ENCODE results near the gene GRIFIN.
A peak's percentile ranks its signal among the peaks of the same experiment; 100 is the strongest.

GRIFIN gene

DNA sequence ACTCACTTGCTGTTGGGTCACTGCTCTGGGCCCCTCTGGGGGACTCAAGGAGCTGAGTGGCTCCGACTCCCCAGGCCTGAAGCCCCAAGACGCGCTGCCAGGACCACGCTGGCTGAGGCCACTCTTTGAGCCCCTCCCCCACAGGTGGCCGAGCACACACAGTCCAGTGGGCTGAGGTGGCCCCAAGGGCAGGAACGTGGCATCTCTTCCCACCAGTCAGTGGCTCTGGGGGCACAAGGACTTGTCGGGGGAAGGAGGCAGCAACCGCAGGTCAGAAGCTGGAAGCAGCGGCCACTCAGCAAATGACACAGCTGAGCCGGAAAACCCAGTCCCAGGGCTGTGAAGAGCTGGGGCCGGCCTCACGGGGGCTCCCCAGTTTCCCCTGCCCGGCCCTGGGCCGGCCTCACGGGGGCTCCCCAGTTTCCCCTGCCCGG lies 24.1 kb downstream of the GRIFIN start:
- DNase-seq (ENCODE audit: low read depth in 1 of 2, low spot score in 1 of 2) = no peak
- in situ Hi-C loops (cut with HindIII; ENCODE audit: low pct_unique_long_range_greater_than_20kb, low sequenced_read_pairs) = no loop called here
- no peak for TF ChIP-seq JUND (IDR thresholded peaks at IDR 0.05; ENCODE audit: low read depth)

DNA sequence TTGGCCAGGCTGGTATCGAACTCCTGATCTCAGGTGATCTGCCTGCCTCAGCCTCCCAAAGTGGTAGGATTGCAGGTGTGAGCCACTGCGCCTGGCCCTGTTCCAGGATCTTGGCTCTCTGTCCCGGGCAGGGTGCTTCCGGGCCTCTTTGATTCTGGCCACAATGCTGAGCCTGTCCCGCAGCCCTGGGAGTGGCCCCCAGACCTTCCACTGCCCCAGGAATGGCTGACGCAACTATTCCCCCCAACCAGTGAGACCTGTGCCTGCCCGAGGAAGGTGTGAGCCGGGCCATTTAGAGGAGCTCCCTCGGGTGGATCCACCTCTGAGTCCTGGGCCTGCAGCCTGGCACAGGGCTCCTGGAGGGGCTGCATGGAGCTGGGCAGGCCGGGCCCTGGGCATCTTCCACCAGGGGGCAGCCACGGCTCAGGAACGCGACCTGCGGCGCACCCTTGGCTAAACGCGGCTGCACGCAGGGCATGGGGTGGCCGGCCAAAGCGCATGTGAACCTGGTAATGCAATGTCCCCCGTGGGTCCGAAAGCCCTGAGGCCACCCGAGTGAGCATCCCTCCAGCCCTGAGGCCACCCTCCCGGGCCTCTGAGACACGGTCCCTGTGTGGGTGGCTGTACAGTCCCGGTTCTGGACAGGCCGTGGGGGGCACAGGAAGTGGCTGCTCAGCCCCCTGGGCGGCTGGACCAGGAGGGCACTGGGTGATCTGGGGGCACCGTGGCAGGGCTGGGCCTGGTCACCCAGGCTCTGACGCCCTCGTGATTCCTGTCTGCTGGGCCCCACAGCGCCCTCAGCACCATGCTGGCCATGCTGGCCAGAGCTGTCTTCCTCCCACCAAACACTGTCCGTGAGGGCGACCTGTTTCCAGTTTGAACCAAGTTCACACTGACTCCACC lies 24.8 kb downstream of the GRIFIN start:
- peak; percentile 84 to 90 for DNase-seq (ENCODE audit: low read depth in 1 of 2, low spot score in 1 of 2)
- no peak for TF ChIP-seq JUND (IDR thresholded peaks at IDR 0.05; ENCODE audit: low read depth)
- in situ Hi-C loops (cut with HindIII; ENCODE audit: low pct_unique_long_range_greater_than_20kb, low sequenced_read_pairs) = no loop called here

DNA sequence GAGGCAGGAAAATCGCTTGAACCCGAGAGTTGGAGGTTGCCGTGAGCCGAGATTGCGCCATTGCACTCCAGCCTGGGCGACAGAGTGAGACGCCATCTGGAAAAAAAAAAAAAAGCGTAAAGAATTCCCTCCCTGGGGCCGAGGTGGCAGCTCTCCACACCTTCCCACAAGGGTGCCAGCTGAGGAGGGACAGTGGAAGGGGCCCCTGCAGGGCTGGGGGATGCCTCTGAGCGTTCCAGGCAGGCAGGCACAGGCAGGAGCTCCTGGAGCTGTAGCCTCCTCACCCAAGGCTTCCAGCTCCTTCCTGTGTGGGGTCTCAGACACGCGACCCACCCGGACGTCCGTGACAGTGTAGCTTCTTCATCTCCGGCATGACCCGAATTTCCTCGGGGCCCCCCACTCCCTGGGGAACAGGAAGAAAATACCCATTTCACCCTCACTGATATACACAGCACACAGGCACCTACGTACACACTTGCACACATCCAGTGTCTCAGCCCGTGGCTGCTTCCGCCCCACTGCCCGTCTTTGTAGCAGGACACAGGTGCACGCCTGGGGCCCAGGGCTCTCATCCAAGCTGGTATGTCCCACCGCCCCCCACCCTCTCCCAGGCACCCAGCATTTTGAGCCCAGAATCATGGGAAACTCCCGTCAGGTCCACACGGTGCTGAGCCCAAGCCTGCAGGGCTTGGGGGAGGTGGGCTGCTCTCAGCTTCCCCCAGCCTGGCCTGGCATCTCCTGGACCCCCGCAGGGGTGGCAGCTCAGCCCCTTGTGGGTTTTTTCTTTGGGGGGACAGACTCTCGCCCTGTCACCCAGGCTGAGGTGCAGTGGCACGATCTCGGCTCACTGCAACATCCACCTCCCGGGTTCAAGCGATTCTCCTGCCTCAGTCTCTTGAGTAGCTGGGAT lies 25.7 kb downstream of the GRIFIN start:
- TF ChIP-seq JUND (IDR thresholded peaks at IDR 0.05; ENCODE audit: low read depth) = no peak
- no peak for DNase-seq (ENCODE audit: low read depth in 1 of 2, low spot score in 1 of 2)
- in situ Hi-C loops (cut with HindIII; ENCODE audit: low pct_unique_long_range_greater_than_20kb, low sequenced_read_pairs) = no loop called here

DNA sequence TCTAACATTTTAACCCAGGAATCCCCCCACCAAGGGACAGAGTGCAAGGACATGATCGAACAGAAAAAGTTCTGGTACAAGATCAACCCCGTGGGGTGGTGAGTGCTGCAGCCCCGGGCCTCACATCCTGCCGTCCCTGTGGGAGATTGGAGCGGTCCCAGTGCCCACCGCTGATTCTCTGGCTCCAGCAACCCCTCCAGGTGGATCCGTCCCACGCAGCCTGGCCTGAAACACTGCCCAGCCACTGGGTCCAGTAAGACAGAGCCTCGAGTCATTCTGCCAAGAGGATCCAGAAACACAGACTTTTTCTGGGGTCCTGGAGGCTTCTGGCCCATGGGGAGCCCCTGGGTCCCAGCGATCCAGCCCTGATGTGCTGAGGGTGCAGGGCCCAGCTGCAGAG lies 29.5 kb downstream of the GRIFIN start:
- in situ Hi-C loops (cut with HindIII; ENCODE audit: low pct_unique_long_range_greater_than_20kb, low sequenced_read_pairs) = no loop called here
- DNase-seq (ENCODE audit: low read depth in 1 of 2, low spot score in 1 of 2) = no peak
- no peak for TF ChIP-seq JUND (IDR thresholded peaks at IDR 0.05; ENCODE audit: low read depth)

DNA sequence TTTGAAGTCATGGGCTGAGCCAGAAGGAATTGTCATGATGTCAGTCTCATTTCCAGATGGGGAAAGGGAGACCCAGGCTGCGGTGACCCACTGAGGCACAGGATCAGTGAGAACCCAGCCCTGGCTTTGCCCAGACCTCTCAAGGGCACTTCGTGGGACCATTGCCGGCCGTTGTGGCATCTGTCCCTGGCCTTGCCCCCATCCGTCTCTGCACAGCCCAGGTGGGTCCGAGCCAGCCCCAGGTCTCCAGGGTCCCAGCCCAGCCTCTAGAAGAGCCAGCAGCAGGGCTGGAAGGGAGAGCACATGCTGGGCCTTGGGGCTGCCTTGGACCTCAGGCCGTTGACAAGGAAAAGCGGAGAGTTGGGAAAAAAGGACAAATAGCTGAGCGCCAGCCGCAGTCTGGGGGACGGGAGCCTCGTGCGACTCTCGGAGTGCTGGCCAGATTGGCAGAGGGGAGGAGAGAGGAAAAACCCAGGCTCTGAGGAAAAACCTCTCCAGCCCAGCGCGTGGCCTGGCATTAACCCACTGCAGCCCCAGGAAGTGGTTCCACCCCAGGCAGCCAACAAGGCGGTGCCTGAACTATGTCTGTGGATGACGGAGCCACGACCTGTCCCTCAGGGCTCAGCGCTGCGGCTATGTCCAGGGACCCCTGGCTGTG lies 30.2 kb downstream of the GRIFIN start:
- no peak for DNase-seq (ENCODE audit: low read depth in 1 of 2, low spot score in 1 of 2)
- no peak for TF ChIP-seq JUND (IDR thresholded peaks at IDR 0.05; ENCODE audit: low read depth)

DNA sequence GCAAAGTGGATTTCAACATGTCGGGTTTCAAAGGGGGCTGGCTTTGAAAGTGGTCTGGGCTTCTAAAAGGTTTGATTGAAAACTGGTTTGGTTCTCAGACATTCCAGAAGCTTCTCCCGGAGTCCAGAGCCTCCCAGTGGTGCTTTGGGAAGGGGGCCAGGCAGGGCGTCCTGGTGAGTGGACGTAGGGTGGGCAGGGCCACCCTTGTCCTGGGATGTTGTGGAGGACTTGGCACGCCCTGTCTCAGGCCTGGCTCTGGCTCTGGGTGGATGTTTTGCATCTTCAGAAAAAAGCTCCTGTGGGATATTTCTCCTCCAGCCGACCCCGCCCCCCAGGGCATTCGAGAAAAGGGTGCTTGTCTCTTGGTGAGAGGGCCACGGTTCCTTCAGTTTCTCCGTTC lies 31.2 kb downstream of the GRIFIN start:
- in situ Hi-C loops (cut with HindIII; ENCODE audit: low pct_unique_long_range_greater_than_20kb, low sequenced_read_pairs) = no loop called here
- no peak for TF ChIP-seq JUND (IDR thresholded peaks at IDR 0.05; ENCODE audit: low read depth)
- no peak for DNase-seq (ENCODE audit: low read depth in 1 of 2, low spot score in 1 of 2)

More for the DNA sequence above, 30.2 kb downstream of the GRIFIN start:
- in situ Hi-C loops (cut with HindIII; ENCODE audit: low pct_unique_long_range_greater_than_20kb, low sequenced_read_pairs) = no loop called here

DNA sequence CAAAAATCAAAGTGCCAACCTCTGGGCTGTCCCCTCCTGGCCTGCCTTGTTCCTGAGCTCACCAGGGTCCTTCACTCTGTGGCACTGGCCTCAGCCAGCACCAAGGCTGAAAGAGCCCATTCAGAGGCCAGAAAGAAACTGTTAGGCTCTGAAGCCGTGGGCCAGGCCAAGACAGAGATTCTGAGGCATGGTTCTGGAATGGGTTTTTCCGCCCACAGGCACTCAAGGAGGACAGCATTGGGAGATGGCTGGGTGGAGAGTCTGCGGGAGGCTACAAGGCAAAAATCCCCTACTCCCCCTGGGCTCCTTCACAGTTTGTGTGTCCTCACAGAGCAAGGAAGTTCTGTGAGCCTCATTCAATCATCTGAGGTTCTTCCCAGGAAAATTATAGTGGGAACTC lies 31.7 kb downstream of the GRIFIN start:
- no peak for TF ChIP-seq JUND (IDR thresholded peaks at IDR 0.05; ENCODE audit: low read depth)
- no peak for DNase-seq (ENCODE audit: low read depth in 1 of 2, low spot score in 1 of 2)
- in situ Hi-C loops (cut with HindIII; ENCODE audit: low pct_unique_long_range_greater_than_20kb, low sequenced_read_pairs) = no loop called here

DNA sequence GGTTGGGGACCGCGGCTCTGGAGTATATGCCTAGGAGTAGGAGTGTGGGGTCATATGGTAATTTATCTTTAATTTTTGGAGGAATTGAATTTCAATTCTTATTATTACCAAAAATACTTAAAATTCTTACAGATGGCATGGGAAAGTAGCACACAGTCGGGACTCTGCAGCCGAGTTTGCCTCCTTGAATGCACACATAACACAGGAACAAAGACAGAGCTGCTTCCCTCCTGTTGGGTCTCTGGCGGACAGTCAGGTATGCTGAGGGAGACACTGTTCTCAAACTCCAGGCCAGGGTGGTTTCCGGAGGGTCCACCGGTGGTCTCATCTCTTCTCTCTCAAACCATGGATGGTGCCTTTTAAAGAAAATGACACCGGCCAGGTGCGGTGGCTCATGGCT lies 32.7 kb downstream of the GRIFIN start:
- DNase-seq (ENCODE audit: low read depth in 1 of 2, low spot score in 1 of 2) = no peak
- in situ Hi-C loops (cut with HindIII; ENCODE audit: low pct_unique_long_range_greater_than_20kb, low sequenced_read_pairs) = no loop called here
- TF ChIP-seq JUND (IDR thresholded peaks at IDR 0.05; ENCODE audit: low read depth) = no peak

DNA sequence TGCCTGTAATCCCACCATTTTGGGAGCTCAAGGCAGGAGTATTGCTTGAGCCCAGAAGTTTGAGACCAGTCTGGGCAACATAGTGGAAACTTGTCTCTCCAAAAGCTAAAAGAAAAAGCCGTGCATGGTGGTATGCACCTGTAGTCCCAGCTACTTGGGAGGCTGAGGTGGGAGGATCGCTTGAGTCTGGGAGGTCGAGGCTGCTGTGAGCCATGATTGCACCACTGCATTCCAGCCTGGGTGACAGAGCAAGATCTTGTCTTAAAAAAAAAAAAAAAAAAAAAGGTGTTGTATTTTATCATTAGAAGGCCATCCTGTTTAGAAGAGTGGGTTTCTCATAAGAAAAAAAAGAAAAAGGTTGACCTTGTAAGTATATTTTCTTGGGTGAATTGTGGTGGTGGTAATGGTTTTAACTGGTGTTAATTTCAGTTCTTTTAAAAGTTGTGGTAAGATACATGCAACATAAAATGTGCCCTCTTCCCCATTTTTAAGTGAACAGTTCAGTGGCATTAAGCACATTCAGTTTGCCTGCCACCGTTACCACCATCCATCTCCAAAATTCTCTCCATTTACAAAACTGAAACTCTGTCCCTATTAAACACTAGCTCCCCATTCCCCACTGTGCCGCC lies 34.7 kb downstream of the GRIFIN start:
- in situ Hi-C loops (cut with HindIII; ENCODE audit: low pct_unique_long_range_greater_than_20kb, low sequenced_read_pairs) = no loop called here
- no peak for TF ChIP-seq JUND (IDR thresholded peaks at IDR 0.05; ENCODE audit: low read depth)
- no peak for DNase-seq (ENCODE audit: low read depth in 1 of 2, low spot score in 1 of 2)

DNA sequence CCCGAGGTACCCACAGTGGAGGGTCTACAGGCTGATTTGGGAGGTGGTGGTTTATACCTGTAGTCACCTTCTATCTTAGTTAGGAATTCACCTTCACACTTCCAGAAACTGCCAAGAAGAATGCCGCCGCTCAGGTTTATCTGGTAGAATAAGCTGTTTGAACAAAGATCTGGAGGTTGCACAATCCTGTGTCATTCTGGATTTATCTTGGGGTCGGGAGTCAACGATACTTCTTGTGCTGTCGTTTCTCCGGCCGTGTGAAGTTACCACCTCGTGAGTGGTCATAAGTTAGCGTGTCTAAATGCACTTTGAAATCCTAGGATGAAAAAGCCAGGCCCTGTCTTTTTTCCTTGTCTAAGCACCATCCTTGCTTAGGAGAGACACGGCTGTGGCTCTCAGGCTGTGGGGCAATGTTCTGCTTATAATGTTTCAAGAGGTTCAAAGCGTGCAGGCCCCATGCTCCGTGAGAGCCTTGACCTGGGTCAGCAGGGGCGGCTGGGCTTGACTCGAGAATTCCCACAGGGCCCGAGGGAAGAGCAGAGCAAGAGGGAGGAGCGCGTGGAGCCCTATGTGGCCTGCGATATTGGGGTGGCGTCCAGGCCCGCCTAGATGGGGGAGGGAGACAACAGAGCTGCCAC lies 35.5 kb downstream of the GRIFIN start:
- no peak for TF ChIP-seq JUND (IDR thresholded peaks at IDR 0.05; ENCODE audit: low read depth)
- in situ Hi-C loops (cut with HindIII; ENCODE audit: low pct_unique_long_range_greater_than_20kb, low sequenced_read_pairs) = no loop called here
- peak; percentile 77 to 93 for DNase-seq (ENCODE audit: low read depth in 1 of 2, low spot score in 1 of 2)

DNA sequence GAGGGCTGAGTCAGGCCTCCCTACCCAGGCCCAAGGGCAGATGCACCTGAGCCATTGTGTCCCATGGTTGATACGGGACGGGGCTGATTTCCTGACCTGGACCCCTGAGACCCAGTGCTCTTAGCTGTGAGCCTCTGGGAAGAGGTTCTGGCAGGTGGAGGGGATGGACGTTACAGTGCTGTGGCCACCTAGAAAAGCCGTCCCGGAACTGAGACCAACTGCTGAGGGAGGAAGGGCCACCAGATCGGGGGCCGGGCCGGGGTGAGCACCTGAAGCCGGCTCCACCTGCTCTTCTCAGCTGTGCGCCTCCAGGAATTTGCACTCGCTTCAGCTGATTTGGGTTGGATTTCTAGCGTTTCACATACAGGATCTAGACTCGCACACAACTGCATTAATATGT lies 37.4 kb downstream of the GRIFIN start:
- no peak for TF ChIP-seq JUND (IDR thresholded peaks at IDR 0.05; ENCODE audit: low read depth)
- in situ Hi-C loops (cut with HindIII; ENCODE audit: low pct_unique_long_range_greater_than_20kb, low sequenced_read_pairs) = no loop called here
- no peak for DNase-seq (ENCODE audit: low read depth in 1 of 2, low spot score in 1 of 2)

DNA sequence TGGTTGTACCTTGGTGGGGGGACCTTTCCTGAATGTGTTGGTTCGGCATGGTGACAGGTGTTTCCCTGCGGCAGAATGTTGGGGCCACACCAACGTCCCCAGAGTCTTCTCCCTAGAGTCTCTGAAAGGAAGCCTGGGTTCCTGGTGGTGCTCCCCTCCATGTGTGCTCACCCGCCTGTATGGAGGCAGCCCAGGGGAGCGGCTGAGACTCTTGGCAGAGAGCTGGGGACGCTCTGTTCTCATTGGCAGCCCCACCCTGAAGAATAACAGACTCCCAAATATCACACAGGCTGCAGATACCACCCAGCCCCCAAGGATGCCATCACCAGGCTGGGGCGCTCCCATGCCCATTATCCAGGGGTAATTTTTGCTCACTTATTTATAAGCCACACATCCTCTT lies 38.0 kb downstream of the GRIFIN start:
- DNase-seq (ENCODE audit: low read depth in 1 of 2, low spot score in 1 of 2) = no peak
- TF ChIP-seq JUND (IDR thresholded peaks at IDR 0.05; ENCODE audit: low read depth) = no peak
- in situ Hi-C loops (cut with HindIII; ENCODE audit: low pct_unique_long_range_greater_than_20kb, low sequenced_read_pairs) = no loop called here
